Measurements from ENCODE around the gene SMCO4.

DNA sequence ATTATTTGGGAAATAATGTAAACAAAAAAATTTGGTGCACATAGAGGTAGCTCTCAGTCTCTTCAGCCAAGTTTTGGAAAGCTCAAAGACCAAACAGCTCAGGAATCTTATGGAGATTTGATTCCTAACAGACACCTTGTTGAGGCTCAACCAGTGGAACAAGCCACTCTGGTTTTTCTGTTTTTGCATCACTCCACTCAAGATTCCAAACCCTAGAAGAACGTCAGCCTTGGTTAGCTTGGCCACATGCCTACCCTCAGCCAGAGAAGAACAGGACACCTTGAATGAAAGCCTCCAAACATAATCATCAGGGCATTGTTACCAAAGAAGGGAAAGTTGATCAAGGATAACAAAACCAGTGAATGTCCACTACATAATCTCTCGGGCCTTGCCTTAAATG is 3.8 kb upstream of the SMCO4 start:
- TF ChIP-seq POLR2A (IDR thresholded peaks at IDR 0.05; ENCODE audit: low read length) (no peak), GATA1 (IDR thresholded peaks at IDR 0.05; ENCODE audit: low read depth, low read length) (no peak)

All from erythroblast (primary cell).